HG02884 (cell line): ENCODE results near the gene WHRN.

Source experiments
- ATAC-seq: cut with Tn5 transposase; IDR thresholded peaks from one replicate; pipeline ENCODE4 v1.9.1; 2021; ENCODE audit warnings: mild to moderate bottlenecking, moderate library complexity; ENCODE audit not compliant: unreplicated experiment

WHRN gene

DNA sequence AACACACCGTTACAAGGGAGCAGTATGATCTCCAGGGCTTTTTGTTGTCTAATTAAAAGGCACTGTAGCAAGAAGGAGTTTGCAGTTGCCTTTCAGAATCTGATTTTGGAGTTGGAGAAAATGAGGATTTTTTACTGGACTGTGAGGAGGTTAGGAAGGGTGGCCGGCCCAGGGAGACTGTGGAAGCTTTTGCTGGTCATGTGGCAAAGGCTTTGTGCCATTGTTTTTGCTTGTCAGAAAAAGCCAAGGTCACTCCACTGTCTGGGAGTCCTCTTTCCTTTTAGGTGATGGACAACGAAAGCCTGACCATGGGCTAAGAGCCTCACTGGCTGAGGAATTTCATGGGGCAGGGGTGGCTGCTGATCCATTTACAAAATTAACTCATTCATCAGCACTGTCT is 10.3 kb upstream of the WHRN start:
- no peak for ATAC-seq

- no peak for ATAC-seq
These were observed 8.6 kb upstream of the WHRN start for GRCh38 chr9:114513959-114514267.

DNA sequence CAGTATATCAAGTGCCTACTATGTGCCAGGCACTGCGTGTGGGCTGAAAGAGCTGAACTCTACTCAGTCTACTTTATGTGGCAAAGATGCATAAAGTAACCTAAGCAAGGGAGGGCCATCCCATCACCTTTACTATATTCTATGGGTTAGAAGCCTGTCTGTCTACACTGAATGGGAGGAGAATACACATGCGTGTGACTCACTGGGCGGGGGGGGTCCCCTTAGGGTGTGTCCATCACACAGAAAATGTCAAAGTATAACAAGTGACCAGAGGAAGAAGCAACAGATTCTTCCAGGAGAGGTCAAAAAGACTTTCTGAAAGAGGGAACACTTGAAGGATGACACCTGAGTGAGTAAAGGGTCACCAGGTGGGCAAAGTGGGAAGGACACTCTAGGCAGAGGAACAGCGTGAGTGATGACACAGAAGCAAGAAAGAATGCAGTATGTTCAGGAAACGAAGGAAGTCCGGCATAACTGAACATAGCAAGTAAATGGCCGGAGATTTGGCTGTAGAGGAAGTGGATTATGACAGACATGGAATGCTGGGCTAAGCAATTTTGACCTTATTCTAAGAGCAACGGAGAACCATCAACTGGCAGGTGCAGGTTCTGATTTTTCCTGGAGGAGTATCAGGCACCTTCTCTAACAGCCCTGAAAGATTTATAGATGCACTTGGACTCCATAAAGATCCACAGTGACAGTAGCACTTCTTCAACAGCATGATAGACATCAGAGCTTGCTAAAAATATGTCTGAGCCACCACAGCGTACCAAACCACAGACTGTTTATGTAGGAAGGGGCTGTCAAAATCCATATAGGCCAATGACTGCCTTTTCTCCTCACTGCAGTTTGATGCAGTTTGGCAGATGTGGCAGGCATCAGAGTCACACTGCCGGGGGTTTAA is 8.0 kb upstream of the WHRN start:
- ATAC-seq, result no peak

DNA sequence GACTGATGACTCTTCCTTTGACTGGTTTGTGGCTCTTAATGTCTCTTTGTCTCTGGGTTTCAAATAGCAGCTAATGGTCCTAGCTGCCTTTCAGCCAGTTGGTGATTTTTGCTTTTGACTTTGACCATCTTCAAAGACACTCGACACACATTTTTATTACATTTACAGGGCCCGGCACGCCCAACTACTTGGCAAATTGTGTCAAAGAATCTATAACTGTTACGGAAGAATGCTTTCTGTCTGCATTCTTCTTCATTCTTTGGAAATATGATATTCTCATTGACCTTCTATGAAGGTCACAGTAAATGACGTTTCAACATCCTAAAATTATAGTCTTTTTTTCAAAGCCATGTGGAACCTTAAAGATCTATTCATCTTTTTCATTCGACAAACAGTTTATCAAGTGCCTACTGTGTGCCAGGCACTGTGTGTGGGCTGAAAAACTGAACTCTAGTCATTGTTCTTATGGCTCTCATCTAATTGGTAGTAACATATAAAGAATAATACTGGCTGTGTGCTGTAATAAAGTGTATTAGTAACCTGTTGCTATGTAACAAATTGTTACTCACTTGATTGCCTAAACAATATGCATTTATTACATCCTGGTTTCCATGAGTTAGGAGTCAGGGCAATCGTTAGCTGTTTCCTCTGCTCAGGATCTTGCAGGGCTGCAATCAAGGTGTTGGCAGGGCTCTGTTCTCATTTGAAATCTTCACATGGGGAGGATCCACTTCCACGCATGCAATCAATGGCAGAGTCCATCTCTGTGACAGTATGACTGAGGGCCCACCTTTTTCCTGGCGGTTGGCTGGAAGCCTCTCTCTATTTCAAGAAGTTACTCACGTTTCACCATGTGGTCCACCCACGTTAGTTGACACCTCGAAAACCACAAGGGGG is 7.0 kb upstream of the WHRN start:
- no peak for ATAC-seq

- no peak for ATAC-seq
These were observed 2.5 kb upstream of the WHRN start for GRCh38 chr9:114507726-114508125.

DNA sequence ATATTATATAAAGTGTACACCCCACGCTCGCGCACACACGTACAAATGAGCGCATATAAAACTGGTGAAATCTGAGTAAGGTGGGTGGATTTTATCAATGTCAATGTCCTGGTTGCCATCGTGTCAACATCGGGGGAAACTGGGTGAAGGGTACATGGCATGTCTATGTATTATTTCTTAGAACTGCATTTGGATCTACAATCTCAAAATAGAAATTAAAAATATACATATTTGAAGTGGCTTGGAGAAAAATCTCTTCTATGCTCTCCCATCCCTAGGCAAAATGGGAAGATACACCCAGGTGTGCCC is 763 bp upstream of the WHRN start:
- no peak for ATAC-seq

GRCh38 chr9:114504341-114505186 is 709 bp downstream of the WHRN start:
- no peak for ATAC-seq

DNA sequence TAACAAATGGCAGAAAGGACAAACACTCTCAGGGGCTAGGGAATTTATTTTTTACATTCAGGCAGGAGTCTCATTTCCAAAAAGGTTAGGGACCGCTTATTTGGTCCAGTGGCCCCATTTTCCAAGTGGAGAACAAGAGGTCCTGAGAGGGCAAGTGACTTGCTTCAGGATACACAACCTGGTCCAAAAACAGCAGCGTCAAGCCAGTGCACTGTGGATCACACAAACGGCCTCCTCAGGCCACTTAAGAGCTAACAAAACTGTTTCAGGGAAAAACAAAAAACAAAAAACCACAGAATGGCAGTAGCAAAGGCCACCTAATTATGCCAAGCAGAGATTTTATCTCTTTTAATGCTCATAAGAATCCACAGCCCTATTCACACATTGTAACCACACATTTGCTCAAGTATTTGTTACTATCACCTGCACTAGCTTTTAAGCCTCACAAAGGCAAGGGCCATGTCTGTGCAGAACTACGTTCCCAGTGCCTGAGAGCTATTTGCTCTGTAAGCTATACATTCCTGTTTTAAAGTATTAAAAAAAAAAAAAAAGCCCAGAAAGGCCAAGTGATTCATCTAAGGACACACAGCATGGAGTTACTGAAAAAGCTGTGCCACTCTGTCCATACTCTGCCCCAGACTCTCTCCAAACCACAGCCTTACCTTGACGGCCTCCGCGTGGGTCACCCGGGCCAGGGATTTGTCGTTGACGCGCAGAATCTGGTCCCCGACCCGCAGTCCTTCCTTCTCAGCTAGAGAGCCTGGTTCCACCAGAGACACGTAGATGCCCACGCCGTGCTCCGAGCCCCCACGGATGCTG is 1.5 kb downstream of the WHRN start:
- no peak for ATAC-seq

DNA sequence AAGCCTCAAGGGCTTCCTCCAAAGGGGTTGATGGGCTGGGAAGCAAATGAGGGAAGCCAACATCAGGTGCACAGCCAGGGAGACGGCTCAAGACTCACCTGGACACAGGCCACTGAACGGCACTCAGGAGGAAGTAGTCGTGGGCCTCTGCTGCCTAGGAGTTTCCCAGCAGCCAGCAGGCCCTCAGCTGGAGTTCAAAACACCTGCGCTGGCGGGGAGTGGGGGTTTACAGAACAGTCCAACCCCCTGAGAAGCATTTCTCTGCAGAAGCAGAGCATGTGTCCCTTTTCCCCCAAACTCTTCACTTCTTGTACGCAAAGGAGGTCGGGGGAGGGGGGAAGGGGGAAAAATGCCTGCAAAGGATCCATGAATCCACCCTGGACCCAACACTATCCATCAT is 2.3 kb downstream of the WHRN start:
- ATAC-seq, result no peak

- ATAC-seq, result no peak
These were observed 3.2 kb downstream of the WHRN start for GRCh38 chr9:114501796-114502682.

DNA sequence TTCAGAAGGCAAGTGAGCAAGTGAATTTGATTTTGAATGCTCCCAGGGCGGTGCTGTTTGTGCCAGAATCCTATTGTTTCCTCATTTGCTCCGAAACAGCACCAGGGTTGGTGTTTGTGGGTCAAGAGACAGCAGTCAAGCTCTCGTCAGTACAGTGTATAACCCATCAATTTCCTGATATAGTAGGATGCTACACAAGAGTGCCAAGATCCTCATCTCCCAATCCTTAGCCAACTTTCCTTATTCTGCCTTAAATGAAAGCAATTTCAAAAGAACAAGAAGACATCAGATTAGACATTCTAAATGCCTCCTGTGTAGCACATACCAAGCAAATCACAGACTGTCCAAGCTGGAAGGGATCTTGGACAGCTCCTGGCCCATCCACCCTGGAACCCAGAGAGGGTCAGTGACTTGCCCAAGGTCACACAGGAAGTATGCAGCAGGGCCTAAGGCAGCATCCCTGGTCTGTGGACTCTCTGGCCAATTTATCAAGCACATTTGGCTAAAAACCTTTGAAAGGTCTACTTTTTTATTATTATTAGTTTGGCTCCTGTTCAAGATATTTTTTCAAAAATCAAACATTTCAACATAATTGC is 4.5 kb downstream of the WHRN start:
- no peak for ATAC-seq

- ATAC-seq, result no peak
These were observed 5.2 kb downstream of the WHRN start for GRCh38 chr9:114499941-114500696.

GRCh38 chr9:114499528-114499927 is 5.7 kb downstream of the WHRN start:
- ATAC-seq, result no peak

DNA sequence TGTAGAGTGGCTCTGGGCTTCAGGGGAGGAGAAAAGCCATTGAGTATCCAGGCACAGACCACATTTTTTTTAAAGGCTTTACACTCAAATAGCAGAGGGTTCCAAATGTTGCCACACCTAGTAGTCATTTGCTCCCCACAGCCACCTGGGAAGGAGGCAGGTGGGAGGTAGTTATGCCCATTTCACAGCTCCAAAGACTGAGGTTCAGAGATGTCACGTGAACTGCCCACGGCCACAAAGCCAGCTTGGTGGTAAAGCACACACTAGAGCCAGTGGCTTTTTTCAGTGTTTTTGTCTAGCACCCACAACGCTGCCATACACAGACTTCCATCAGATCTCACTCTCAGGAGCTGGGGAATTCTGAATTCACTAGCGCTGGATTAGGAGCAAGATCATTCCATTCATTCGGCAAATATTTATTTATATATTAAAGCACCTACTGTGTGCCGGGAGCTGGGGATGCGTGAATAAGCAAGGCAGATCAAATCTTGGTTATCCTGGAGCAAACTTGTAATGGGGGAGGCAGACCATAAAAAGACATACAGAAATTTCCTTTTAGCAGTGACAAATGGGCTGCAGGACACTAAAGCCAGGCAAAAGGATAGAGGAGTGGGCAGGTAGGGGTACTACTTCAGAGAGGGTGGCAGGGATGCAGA is 7.4 kb downstream of the WHRN start:
- no peak for ATAC-seq

GRCh38 chr9:114497236-114497635 is 8.0 kb downstream of the WHRN start:
- ATAC-seq, result no peak

- no peak for ATAC-seq
These were observed 9.3 kb downstream of the WHRN start for GRCh38 chr9:114496011-114496410.

GRCh38 chr9:114494776-114495569 is 10.3 kb downstream of the WHRN start:
- ATAC-seq, result no peak
